ENCODE measurements around the gene SUPT3H.
"Not testable (repeated sequence)": the region's sequence is repeated elsewhere in the genome, so short reads cannot be mapped to it uniquely, and the experiment has no call there.

The SUPT3H gene

DNA sequence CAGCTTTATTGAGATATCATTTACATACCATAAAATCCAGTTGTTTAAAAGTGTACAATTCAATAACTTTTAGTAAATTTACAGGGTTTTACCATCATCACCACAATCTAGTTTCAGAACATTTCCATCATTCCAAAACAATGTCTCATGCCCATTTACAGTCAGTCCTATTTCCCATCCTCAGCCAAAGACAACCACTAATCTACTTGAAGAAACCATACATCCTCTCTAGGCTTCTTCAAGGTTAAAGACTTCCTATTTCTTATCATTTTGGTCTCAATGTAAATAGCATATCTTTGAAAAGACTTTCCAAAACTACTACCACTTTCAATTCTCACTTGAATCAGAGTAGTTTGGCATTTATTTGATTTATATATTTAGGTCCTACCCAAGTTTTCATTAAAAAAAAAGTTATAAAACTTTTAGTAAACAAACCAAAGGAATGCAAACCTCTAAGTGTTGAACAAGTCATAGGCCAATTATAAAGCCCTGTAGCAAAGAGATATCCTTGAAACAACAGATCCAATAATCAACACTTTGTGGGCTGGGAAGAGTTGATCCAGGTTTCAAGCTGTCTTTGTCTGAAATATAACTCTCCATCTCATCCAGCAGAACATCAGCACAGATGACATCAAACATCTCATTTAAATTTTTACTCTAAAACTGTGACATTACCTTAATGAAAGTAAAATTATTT, 260.9 kb downstream of the SUPT3H start:
- peak; percentile 45 for DNase-seq (ENCODE audit: low spot score)

DNA sequence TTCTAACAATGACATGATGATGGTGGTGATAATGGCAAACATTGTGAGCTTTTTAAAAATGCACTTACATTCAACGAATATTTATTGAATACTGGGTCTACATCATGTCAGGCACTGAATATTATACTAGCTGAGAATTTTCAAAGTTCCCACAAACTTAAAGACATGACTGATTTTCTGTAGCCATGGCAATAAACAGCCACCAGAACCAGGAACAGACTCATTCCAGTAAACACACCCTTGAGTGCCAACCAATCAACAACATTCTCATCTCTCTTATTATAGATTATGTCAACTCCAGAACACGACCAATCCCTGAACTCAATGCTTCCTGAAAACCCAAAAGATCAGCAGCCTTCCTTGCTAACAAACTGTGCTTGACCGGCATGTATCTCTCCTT, 262.0 kb downstream of the SUPT3H start:
- peak; percentile 8 for DNase-seq (ENCODE audit: low spot score)

DNA sequence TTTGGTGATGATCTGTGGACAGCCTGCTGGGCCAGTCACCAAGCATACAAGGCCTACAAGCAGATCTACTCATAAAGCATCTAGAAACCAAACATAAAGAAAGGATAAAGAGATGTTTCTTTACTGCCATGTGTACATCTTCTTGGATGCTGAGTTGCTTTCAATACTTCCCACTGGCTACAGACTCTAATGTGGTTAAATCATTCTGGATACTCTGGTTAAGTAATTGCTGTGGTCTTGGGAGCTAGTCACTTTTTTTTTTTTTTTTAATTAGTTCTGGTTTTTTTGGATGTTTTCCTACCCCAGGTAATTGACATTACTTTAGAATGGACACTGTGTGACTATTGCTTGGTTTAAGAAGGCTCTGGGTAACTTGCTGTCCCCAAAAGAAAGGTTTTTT, 265.0 kb downstream of the SUPT3H start:
- no peak for DNase-seq (ENCODE audit: low spot score)

DNA sequence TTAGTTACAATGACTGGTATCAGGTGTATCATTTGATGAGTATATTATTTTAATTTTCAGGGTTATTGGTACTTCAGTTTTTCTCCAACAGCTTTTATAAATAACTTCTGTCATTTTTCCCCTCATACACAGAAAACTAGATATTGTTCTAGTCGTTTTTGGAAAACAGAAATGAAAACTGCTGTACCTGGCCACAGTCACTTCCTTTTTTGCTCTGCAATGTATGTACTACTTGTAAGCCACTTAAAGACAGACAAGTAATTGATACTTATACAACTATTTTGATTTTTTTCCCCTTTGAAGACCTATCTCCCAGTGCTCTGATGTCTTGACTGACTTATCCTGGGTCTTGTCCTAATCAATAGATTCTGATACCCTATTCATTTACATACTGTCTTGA, 268.2 kb downstream of the SUPT3H start:
- no peak for DNase-seq (ENCODE audit: low spot score)

DNA sequence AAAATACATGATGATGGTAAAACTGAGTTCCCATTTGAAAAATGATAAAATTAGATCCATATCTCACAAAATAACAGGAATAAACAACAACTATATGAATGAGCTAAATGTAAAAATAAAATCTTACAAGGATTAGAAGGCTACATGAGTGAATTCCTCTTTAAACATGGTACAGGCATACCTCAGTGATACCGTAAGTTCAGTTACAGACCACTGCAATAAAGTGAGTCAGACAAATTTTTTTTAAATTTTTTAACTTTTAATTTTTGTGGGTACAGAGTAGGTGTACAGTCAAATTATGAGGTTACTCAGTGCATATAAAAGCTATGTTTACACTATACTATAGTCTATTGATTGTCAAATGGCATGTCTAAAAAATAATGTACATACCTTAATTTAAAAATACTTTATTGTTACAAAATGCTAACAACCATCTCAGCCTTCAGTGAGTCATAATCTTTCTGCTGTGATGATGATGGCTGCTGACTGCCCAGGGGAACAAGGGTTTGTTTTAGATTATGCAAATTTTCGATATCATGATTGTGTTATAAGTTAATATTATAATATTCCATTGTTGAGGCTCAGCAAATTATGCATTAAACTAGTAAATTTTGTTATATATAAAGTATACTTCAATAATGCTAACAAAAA, 272.4 kb downstream of the SUPT3H start:
- no peak for DNase-seq (ENCODE audit: low spot score)

DNA sequence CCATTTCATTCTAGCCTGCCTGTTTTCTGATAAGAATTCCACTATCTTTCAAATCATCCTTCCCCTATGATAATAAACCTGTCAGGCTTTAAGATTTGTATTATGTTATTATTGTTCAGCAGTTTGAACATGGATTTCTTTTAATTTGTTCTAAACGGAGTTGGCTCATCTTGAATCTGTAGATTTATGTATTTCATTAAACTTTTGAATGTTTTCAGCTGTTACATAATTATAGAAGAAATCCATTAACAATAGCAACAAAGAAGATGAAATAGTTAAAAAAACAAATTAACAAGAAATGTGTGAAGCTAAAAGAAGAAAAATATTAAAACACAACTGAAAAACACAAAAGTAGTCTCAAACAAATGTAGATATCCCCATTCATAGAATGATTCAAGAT, 273.3 kb downstream of the SUPT3H start:
- DNase-seq (ENCODE audit: low spot score): no peak

DNA sequence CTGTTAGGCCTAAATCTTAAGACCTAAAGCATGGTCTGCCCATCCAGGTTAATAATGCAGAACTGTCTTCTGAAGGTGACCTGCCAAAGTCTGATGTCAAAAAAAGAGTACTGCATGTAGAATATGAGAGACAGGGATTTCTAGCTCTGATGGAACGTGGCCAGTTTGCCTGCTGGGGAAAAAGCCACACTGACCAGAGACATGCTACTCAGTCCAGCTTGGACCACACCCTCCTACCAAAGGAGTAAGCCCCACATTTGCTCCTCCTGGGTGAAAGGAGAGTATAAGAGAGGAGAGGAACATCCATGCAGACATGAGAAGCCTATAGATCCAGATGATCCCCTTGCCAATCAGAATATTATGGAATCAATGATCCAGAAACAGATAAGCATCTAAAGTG, 279.5 kb downstream of the SUPT3H start:
- peak; percentile 3 for DNase-seq (ENCODE audit: low spot score)

DNA sequence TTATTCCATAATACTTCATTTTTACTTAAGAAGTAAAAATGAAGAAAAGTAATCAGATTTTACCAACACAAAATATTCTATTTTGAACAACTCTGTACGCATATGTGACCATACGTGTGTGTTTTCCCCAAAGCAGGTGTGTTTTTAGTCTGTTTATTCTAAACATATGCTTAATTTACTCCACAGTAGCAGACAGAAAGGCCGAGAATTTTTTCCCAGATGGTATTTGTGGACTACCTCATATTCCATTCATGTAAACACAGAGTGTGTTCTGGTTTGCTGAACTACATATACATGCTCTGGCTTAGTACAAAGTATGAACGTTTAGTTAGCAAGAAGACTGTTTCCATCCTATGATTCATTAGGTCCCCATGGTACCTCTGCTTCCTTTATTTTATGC, 282.9 kb downstream of the SUPT3H start:
- DNase-seq (ENCODE audit: low spot score): no peak

DNA sequence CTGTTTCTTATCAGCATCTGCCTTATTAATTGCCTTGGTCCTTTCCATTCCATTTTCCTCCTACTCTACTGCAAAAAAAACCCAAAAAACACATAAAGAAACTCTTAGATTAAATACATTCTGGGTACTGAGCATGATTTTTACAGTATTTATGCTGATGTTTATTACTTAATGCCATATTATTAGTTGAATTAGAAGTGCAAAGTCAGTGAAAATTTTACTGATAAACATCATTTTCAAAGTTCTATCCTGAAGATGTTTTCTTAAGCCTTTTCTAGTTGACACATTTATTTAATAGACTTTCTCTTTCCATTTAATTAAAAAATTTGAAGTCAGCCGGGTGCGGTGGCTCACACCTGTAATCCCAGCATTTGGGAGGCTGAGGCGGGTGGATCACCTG, 285.6 kb downstream of the SUPT3H start:
- DNase-seq (ENCODE audit: low spot score): no peak

DNA sequence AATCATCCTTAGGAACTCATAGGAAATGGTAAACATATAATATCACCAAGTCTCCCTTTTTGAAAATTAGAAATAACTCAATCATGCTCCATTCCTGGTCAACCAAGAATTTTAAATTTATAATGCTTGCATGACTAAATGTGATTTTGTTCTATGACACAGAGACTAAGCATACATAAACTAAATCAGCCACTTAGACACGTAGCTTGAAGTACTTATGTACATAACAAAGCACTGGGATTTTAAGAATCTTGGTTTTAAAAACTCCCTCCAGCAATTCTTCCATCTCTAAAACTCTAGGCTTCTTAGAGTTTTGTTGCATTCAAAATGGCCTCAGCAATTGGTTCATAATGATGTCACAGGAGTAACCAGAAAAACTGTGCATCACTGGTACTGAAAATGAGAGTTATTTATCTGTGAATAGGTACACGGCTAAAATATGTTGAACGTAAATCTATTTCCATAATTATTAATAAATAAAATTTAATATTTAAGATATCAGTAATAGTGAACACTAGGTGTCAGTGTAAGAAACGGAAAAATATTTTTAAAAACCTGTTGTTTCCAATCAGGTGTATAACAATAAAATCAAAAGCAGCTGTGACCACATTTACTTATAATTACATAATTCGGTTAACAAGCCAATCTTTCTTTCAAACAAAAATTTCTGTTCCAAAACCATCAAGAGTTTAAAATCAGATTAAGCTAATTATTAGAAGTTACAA, 291.2 kb downstream of the SUPT3H start:
- DNase-seq (ENCODE audit: low spot score): no peak

DNA sequence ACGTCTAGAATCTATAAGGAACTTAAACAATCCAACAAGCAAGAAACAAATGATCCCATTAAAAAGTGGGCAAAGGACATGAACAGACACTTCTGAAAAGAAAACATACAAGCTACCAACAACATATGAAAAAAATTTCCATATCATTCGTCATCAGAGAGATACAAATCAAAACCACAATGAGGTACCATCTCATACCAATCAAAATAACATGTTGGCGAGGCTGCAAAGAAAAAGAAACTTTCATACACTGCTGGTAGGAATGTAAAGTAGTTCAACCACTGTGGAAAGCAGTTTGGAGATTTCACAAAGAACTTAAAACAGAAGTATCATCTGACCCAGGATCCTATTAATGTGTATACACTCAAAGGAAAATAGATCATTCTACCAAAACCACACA, 293.5 kb downstream of the SUPT3H start:
- no peak for DNase-seq (ENCODE audit: low spot score)

DNA sequence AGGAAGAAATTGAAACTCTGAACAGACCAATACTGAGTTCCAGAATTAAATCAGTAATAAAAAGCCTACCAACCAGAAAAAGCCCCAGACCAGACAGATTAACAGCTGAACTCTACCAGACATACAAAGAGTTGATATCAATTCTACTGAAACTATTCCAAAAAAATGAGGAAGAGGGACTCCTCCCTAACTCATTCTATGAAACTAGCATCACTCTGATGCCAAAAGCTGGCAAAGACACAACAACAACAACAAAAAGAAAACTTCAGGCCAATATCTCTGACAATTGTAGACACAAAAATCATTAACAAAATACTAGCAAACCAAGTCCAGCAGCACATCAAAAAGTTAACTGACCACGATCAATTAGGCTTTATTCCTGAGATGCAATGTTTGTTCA, 295.6 kb downstream of the SUPT3H start:
- DNase-seq (ENCODE audit: low spot score): no peak

DNA sequence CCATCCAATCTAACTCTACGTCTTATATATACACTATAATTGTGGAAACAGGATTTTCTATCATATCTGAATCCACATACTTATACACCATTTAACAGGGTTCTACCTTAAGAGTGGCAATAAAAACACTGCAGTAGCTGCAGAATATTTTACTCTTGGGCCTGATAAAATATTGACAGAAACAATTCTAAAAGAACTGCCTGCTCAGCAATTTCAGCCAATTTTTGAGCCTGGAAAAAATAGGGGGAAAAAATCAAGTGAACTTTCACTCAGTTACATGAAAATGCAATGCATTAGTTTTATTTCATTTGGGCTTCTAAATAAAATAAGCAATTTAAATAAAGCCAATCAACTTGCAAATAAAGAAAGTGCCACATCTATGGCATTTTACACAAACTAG, 296.1 kb downstream of the SUPT3H start:
- DNase-seq (ENCODE audit: low spot score): no peak

DNA sequence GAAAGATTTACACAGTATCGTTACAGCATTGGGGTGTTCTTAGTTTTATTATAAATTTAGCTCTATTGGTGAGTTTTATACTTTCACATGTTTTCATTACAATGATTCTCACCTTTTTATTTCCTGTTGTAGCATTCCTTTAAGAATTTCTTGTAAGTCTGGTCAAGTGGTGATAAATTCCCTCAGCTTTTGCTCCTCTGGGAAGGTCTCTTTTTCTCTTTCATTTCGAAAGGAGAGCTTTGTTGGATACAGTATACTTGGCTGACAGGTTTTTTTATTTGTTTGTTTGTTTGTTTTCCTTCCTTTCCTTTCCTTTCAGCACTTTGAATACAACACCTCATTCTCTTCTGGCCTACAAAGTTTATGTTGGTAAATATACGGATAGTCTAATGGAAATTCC, 299.3 kb downstream of the SUPT3H start:
- no peak for DNase-seq (ENCODE audit: low spot score)

DNA sequence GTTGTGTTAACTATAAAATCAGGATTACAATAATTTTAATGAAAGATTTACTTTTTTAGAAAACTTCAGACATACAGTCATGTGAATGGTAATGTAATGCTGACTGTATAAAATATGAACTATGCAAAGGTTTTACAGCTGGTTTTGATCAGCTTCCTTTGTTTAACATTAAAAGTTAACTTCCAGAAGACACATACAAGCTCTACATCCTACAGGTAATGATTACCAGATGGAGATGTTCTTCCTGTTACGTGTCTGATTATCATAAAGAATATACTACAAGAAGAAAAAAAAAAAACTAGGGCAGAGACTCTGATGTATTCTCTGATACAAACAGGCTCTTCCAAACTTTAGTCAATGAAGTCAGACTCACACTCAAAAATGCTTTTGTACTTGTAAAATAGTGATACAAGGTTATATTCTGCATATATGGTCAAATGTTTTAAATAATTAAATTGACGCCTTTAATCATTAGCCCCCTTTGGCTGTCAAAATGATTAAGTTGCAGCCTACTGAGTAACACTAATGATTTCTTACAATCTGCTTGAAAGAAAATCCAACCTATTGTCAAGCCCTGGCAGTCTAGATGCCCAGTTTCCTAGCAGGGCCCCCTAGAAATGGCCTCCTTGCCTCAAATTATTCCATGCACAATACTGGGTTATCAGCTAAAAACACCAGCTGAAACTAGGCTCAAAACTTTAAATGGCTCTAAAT, 301.4 kb downstream of the SUPT3H start:
- DNase-seq (ENCODE audit: low spot score): no peak

DNA sequence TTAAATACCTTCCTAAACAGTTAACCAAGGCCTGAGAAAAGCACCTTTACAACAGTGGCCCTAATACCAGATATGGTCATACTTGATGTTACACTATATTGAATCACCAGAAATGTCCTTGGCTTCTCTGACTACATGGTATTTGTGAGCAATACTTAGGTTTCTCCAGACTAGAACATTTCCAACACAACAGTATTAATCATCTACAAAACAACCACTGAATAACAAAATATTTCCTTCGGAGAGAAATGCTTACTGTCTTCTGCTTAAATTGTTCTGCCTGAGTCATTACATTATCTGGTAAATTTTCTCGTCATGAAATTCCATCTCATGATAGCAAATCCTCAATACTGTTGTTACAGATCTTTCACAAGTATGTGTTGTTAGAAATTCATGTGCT, 302.5 kb downstream of the SUPT3H start:
- DNase-seq (ENCODE audit: low spot score): peak; percentile 77

DNA sequence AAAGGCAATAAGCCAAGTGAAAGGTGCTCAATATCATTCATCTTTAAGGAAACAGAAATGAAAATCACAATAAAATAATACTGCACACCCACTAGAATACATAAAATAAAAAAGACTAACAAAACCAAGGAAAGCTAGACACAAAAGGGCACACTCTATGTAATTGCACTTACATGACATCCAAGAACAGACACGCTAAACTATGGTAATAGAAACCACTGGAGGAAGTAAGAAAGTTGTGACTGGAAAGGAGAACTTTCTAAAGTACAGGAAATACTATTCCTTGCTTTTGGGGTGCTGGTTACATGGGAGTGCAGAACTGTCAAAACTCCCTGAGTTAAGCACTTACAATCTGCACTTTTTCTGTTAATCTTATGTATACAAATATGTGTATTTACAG, 303.3 kb downstream of the SUPT3H start:
- no peak for DNase-seq (ENCODE audit: low spot score)

DNA sequence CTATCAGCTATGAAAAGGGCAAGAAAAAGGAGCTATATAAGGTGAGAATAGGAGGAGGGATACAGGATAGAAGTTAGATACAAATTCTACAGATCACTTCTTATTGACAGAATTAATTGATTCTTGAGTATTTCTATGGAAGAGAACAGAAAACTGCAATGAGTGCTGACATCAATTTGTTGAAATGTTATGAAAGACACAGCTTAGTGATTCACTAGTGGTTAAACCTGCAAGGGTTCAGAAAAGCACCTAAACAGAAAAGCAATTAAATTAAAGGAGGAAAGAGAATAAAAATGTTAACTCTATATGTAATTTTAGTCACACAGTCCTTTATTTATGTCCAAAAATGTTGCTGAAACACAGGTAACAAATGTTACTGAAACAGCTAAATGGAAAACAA, 304.0 kb downstream of the SUPT3H start:
- DNase-seq (ENCODE audit: low spot score): no peak

DNA sequence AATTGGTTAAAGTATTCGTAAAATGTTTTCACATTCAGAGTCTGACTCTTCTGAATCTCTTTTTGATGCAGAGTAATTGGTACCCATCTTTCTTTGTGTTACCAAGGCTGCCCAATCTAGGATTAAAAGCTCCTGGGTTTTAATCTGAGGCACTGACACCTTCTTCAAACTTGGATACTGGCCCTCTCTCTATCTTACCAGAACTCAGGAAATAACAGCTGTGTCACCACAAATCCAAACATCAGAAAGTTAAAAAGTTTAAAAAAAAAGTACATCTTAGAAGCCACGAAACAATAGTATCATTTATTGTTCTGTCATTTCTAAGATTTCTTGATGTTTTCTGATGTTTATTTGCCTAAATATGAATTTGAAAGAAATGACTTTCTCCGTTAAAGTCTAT, 305.1 kb downstream of the SUPT3H start:
- no peak for DNase-seq (ENCODE audit: low spot score)

DNA sequence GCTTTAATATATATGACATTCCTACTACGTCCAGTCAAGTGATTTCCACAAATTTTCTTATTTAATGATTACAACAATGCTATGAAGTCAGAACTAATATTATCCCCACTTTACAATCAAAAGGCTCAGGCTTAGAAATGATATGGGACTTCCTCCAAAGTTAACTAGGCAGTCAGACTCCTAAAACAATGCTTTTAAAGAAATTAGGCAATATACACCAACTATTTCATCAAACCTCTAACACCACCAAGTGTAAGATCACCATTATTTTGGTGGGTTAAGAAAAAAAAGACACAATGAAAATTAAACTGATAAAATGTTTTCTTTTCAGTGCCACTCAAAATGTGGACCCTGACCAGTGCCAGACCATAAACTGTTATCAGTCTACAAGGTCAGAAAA, 305.7 kb downstream of the SUPT3H start:
- DNase-seq (ENCODE audit: low spot score): no peak

DNA sequence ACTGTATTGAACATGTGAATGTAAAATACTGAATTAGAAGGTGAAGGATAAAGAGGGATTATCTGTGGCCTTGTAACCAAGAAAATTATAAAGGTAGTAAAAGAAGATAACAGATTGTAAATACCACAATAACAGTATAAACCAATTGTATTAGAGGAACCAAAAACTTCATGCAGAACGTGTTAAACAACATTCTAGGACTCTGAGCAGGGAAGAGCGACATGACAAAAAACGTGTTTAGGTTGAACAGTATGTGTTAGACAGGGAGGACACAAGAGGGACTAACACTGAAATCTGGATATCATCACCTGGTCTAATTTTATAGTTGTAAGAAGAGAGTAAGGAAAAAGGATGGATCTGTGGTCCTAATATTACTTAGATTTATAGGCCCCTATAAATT, 308.6 kb downstream of the SUPT3H start:
- no peak for DNase-seq (ENCODE audit: low spot score)

DNA sequence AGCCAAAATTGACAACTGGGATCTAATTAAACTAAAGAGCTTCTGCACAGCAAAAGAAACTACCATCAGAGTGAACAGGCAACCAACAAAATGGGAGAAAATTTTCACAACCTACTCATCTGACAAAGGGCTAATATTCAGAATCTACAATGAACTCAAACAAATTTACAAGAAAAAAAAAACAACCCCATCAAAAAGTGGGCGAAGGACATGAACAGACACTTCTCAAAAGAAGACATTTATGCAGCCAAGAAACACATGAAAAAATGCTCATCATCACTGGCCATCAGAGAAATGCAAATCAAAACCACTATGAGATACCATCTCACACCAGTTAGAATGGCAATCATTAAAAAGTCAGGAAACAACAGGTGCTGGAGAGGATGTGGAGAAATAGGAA, 310.3 kb downstream of the SUPT3H start:
- DNase-seq (ENCODE audit: low spot score): not testable (repeated sequence)

DNA sequence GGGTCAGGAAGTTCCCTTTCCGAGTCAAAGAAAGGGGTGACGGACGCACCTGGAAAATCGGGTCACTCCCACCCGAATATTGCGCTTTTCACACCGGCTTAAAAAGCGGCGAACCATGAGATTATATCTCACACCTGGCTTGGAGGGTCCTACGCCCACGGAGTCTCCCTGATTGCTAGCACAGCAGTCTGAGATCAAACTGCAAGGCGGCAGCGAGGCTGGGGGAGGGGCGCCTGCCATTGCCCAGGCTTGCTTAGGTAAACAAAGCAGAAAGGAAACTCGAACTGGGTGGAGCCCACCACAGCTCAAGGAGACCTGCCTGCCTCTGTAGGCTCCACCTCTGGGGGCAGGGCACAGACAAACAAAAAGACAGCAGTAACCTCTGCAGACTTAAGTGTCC, 315.1 kb downstream of the SUPT3H start:
- DNase-seq (ENCODE audit: low spot score): not testable (repeated sequence)

Data from AG08395 (cell line).